Mesangial cell (primary cell): ENCODE measurements around the gene HP1BP3. TPM values are rescaled to one million over a fixed set of nuclear protein-coding genes. Genes with fewer than 3 reads are reported as not detected.

Experiments
- total RNA-seq: library from RNA; depleted of rRNA; stranded (reverse); fragments of >200 nt; gene quantifications from 2 replicates; pipeline ENCODE4 v1.2.3, GENCODE V29; 2015

Gene HP1BP3
- total RNA-seq = 110 and 113 TPM in 2 replicates

GRCh38 chr1:20787029-20787839 is at the start of gene HP1BP3:
Gene HP1BP3 (minus strand): TSS chr1:20787307. CDS start chr1:20780440, 6,867 bp downstream.

GRCh38 chr1:20732588-20733359 is 54.3 kb downstream of the HP1BP3 start, which contains the start of gene SH2D5:
Gene SH2D5 (minus strand): TSS chr1:20732703. CDS start chr1:20728044, 4,659 bp downstream.

GRCh38 chr1:20717452-20718342 is 69.4 kb downstream of the HP1BP3 start, which contains the start of gene KIF17:
Gene KIF17 (minus strand): TSS chr1:20718007. CDS start chr1:20717706, 301 bp downstream.

Other genes starting within 250 kb of the HP1BP3 start
- gene FAM43B, start 234.7 kb downstream of the HP1BP3 start, total RNA-seq = 0.16 and 0.51 TPM in 2 replicates
- gene CDA, start 198.2 kb downstream of the HP1BP3 start, total RNA-seq = 3.0 and 4.4 TPM in 2 replicates
- gene PINK1, start 153.8 kb downstream of the HP1BP3 start, total RNA-seq = 26.2 and 67.3 TPM in 2 replicates
- gene DDOST, start 125.9 kb downstream of the HP1BP3 start, total RNA-seq = 334 and 373 TPM in 2 replicates
- 0.81 and 4.3 TPM in 2 replicates for gene KIF17, start 69.3 kb downstream of the HP1BP3 start, total RNA-seq
- gene SH2D5, start 54.6 kb downstream of the HP1BP3 start, total RNA-seq = 9.6 and 9.8 TPM in 2 replicates